ENCODE data around the gene RNF115.
"Not testable (repeated sequence)": the region's sequence is repeated elsewhere in the genome, so short reads cannot be mapped to it uniquely, and the experiment has no call there.

The RNF115 gene

DNA sequence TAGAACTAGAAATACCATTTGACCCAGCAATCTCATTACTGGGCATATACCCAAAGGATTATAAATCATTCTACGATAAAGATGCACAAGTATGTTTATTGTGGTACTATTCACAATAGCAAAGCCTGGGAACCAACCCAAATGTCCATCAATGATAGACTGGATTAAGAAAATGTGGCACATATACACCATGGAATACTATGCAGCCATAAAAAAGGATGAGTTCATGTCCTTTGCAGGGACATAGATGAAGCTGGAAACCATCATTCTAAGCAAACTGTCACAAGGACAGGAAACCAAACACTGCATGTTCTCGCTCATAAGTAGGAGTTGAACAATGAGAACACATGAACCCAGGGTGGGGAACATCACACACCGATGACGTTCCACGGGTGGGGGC, 97.7 kb downstream of the RNF115 start:
- DNase-seq, result not testable (repeated sequence)

DNA sequence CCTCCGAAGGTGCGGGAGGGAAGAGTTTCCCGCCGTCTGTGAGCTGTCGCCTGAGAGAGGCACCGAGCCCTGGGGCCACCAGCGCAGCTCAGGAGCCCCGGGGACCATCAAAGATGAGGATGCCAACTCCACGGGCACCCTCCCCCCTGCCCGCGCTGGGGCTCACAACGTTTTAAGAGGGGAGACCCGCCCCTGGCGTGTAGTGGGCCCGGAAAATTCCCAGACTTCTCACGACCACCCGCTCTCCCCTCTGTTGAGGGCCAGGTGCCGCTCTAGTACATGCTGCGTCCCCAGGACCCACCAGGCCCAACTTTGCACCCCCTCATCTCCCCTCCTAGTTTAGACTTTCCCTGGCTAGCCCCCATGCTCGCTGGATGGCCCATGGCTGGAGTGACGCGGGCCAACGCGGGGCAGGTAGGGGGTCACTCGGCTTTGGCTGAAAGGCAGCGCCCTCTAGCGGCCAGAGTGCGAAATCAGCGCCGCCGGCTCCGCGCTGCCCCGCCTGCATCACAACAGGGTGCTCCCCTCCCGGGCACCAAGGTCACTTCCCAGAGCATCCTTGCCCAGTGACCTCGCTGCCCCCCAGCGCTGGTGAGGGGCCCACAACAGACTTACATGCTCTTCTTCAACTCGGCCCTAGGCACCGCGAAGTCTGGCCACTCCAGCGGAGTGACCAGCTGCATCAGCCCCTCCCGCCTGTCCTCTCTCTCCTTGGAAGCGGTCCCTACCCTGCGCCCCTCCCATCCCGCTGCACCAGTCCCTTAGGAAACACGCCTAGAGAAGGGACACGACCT, 102.8 kb downstream of the RNF115 start:
- DNase-seq, result peak; percentile 85 to 86

DNA sequence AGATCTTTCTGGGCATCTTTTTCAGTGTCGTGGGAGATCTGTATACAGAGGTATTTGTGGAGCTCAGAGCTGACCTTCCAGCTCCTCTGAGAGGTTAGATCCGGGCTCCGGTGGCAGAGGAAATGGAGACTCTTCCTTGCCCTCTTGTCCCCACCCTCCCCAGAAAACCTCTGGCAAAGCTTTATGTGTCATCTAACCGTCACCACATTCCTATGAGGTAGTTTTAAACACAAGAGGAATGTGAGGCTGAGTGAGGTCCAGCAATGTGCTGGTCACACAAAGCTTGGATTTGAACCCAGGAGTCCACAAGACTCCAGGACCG, 103.4 kb downstream of the RNF115 start:
- peak in 1 of 2 experiments; percentile 20 for DNase-seq

DNA sequence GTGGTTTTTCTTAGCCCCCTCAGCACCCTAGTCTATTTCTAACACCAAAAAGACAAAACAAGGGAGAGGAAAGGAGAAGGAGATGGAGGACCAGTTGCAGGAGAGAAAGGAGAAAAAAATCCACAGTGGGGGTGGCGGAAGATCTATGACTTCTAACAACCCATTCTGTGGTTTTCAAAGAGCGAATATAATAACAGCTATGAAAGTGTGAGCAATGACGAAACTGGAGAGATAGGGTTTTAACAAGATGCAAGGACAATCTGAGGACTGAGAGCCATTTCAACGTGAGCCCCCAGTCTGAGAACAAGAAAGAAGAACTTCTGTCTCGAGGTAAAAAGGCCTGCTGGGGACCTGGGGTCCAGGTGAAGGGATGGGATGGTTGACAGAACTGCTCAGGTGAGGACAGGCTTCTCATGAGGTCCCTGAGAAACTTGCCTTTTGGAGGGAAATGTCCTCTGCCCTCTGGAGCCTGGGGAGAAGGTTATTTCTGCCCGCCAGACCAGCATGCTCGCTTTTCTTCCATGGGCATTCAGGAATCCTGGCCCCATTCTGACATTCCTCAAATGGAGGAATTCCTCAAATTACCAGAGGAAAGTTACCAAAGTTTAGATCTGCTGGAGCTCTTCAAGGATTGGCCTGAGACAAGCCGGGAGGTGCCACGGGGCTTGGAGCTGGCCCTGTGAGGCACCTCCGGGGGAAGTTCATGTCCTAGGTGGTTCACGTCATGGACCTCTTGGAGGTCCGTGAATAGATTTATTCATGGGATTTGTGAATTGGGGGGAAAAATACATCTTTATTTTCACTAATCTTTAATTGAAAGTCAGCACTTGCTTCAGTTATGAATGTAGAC, 104.4 kb downstream of the RNF115 start, which contains the start of gene CD160:
Gene CD160, plus strand, starts transcription at position 270 of the 850 bp plus-strand sequence. CDS start 8,829 bp downstream, outside the sequence.
- peak; percentile 27 to 35 for DNase-seq

DNA sequence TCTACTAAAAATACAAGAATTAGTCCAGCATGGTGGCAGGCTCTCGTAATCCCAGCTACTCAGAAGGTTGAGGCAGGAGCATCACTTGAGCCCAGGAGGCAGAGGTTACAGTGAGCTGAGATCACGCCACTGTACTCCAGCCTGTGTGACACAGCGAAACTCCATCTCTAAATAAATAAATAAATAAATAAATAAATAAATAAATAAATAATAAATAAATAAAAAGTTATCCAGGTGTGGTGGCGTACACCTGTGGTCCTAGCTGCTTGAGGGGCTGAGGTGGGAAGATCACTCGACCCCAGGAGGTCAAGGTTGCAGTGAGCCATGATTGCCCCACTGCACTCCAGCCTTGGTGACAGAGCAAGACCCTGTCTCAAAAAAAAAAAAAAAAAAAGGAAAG, 105.4 kb downstream of the RNF115 start:
- DNase-seq, result not testable (repeated sequence)

DNA sequence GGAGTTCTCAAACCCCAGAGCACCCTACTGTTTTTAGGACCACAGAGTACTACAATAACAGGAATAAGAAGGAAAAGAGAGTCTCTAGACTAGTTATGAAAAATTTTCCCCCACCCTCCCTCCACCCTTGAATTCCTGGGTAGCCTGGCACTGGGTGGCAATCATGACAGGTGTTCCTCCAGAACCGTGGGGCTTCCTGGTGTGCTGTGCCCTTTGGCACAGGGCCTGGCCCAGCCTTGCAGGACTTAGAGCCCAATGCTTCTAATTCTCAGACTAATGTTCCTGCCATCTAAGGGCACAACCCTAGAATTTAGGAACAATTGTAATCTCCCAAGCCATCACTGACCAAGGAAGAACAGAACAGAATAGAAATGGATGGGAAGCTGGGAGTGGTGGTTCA, 106.1 kb downstream of the RNF115 start:
- DNase-seq, result no peak

DNA sequence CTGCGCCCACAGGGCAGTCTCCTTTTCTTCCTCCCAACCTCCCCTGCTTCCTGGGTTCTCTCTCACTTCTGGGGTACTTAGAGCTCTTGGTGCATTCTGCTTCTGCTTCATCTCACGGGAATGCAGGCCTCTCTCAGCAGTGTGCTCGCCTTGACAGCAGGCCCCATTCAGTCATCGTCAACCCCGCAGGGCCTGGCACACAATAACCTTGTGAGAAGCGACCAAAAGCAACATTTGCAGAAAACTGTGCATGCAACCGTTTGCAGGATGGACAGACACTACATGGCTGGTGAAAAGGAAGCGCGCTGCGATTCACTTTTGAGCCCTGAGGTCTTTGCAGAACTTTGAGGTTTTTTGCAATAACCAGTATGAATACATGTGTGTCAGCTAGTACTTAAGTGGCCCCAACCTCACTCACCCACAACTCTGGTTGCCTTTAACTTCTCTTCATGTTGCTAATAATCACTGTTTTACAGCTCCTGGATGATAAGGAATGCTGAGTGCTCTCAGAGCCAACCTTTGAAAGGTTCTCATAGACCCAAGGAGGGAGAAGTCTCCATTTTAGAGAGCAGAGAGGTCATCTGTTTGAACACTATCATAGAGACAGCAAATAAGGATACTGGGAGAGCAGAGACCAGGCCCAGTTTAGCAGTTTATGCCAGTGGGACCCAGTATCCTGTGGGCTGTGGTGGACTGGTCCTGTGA, 107.1 kb downstream of the RNF115 start:
- DNase-seq, result no peak

DNA sequence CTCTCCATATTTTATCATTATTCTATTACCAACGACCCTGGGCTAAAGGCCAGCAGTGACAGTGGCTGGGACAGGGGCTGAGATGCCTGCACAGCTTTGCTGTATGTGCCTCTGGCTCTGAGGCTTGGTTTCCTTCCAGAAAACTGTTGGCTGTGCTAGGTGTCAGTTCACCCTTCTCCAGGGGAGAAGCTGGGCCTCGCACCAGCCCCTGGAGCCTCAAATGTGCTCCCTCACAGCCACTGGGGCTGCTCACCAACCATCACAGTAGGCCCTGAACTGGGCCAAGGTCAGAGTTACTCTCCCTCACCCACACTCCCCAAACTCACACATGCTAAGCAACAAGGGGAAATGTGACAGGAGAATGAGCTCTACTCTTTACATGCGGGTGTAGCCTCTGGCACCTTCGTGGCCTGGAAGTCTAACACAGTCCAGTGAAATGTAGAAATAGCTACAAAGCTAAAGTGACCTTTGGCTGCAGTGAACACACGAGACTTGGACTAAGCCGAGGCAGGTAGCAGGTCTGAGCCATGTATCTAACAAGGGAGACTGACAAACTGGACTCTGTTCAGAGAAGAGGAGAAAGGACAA, 109.3 kb downstream of the RNF115 start:
- no peak for DNase-seq

DNA sequence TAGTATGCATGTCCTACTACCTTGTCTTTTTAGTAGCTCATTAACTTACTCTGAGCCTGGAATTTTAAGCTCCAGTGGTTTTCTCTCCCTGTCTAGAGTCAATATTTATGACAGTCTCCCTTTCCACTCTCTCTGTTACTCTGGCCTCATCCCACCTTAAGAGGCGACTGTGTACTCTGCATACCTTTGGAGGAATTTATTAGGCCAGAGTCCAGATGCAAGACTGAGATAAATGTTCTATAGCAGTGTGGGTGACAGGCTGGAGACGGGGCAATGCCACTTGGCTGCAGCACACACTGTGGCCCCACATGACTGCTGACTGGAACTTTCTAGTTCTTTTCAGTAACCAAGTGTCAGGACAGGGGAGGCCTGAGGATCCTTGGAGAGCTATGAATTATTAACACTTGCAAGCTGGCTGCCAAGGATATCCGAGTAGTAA, 112.7 kb downstream of the RNF115 start:
- no peak for DNase-seq

DNA sequence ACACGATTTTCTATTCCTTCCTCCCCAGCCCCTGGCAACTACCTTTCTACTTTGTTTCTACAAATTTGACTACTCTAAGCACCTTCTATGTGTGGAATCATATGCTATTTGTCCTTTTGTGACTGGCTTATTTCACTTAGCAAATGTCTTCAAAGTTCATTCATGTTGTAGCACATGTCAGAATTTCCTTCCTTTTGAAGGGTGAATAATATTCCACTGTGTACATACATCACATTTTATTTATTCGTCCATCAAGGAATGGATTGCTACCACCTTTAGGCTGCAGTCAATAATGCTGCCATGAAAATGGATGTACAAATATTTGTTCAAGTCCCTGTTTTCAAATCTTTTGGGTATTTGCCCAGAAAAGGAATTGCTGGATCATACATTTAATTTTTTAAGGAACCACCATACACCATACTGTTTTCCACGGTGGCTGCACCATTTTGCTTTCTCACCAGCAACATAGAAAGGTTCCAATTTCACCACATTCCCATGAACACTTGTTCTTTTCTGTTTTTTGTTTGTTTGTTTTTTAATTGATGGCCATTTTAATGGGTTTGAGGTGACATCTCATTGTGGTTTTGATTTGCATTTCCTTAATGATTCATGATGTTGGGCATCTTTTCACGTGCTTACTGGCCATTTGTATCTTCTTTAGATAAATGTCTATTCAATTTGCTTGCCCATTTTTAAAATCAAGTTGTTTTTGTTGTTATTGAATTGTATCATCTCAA, 113.4 kb downstream of the RNF115 start:
- DNase-seq, result no peak

DNA sequence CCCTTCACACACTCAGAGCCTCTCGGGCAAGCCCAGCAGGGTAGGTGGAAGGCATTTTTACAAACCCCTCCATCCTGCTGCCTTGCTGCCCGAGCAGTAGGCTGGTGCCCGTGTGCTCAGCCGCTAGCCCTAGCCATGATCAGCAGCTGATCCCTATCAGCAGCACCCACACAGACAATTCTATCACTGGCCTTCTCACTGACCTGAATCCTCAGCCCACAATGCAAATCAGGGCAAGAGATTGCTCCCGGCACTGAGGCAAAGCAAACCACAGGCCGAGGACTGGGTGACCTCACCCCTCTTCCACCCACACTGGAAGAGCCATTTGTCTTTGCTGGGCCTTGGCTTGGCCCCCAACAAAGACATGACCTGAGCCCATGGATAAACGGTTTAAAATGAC, 115.8 kb downstream of the RNF115 start:
- no peak for DNase-seq

DNA sequence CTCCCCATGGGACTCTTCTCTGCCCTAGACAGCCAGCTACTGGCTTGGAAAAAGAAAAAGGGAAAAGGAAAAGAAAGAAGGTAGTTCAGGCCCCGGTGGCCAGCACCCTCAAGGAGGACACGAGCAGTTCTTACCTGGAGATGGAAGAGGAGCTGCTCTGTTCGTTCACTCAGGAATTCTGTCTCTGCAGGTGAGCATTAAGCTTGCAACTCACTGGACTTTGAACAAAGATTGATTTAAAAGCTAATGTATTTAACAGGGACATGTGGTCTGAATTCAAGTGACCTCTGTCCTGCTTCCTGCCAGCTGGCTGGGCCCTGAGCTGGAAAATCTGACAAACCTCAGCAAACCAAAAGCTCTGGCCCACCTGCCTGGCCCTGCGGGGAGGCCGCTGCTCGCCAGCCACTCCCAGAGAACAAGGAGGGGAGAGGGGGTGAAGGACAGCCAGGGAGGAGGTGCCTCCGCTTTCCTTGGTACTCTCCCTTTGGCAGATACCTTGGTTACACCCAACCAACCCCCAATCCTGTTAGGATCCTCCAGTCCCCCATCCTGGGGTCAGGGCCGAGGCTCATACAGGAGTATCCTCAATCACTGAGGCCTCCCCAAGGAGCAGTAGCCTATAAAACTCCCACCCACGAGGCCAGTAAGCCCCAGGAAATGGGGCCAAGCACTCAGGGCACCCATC, 116.6 kb downstream of the RNF115 start, which contains the start of gene PDZK1:
Gene PDZK1, minus strand, starts transcription at position 186 of the 685 bp plus-strand sequence. CDS start 19,347 bp downstream, outside the sequence.
- no peak for DNase-seq

DNA sequence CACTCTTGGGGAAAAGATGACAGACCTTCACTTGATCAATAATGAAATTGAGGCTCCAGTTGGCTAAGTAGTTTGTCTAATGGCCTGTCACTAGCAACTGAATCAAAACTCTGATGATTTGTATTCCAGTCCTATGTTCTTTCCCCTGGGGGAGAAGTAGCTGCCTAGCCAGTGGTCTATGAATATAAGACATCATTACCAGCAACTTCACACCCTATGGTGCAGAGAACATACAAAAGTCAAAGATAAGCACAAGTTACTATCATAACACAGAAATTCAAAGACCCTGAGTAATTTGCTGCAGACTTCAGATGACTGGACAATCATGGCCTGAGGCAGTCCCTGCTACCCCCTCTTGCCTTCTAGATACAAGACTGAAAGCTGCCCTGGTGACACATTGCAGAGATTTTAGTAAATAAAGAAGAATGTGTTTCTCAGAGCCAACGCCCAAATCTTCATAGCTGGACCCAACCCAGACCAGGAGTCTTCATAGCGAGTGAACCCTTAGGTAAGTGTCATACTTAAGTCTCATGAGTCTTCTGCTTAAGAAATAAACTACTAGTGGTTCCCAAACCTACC, 117.7 kb downstream of the RNF115 start:
- DNase-seq, result no peak

DNA sequence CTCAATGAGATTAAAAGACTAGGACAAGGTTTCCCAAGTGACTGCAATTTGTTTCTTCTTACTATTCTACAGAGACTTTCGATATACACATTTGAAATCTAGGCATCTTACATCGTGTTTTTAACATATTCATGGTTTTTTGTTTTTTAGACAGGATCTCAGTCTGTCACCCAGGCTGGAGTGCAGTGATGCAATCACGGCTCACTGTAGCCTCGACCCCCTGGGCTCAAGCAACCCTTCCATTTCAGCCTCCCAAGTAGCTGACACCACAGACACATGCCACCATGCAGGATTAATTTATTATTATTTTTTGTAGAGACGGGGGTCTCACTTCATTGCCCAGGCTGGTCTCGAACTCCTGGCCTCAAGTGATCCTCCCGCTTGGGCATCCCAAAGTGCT, 118.3 kb downstream of the RNF115 start:
- DNase-seq, result no peak

DNA sequence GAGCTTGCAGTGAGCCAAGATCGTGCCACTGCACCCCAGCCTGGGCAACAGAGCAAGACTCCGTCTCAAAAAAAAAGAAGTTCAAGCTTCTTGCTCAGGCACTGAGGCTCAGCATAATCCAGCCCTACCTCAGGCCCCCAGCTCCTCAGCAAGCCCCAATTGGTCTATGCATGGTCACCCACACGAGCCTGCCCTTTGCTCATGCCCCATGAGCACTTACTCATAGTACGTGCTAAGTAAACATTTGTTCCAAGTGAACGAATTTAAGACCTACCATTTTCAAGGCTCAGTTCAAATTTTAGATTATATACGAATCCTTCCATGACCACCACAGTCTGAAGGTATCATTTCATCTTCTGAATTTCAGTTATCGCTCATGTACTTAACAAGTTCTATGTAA, 121.1 kb downstream of the RNF115 start:
- no peak for DNase-seq

DNA sequence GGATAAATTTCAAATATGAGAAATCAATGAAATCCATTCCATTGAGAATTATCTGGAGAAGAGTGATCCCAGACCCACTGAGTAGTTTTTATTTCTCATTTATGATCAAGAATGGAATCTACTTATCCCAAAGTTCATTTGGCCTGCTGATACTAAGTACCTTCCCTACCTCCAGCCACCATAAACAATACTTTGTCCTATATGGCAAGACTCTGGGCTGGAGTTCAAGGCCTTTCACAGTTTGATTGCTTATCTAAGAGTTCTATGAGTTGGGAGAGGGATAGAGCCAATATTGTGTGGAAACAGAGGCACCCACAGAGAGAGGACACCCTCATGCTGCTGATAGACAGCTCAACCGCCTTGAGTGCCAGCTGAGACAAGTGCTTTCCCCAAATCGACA, 121.8 kb downstream of the RNF115 start:
- no peak for DNase-seq

DNA sequence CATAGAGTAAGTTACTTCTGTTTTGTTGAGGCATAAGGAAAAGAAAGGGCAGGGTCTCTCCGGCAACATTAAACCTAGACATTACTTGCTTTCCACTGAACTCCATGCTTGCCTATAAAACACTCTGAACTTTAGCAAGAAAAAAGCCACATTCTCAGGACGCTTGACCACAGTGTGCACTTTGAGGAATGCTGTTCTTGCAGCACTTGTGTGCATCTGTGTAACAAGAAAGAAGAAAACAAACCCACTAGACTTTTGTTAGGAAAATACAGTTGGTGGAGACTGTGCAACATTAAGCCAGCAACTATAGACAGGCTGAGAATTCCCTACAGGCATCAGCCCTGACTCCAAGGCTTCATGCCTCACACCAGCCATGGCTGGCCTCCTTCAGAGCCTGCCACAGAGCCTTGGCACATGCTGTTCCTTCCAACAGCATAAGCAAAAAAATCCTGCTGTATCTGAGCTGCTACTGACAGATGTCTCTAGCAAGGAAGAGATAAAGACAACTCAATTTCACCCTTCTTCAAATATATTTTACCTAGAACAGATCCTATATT, 122.5 kb downstream of the RNF115 start:
- DNase-seq, result no peak

DNA sequence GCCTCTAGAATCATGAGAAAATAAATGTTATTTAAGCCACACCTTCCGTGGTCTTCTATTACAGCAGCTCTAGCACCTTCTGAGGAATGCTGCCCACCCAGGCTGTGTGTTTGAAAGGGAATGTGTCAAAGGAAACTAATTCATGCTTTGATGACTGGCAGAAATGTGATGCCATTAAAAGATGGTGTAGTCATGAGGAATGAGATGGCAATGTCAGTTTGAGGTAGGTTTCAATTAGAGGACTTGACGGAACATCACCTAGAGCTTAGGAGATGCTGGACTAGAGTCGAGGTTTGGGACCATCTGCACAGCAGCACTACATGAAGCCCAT, 127.3 kb downstream of the RNF115 start:
- no peak for DNase-seq

DNA sequence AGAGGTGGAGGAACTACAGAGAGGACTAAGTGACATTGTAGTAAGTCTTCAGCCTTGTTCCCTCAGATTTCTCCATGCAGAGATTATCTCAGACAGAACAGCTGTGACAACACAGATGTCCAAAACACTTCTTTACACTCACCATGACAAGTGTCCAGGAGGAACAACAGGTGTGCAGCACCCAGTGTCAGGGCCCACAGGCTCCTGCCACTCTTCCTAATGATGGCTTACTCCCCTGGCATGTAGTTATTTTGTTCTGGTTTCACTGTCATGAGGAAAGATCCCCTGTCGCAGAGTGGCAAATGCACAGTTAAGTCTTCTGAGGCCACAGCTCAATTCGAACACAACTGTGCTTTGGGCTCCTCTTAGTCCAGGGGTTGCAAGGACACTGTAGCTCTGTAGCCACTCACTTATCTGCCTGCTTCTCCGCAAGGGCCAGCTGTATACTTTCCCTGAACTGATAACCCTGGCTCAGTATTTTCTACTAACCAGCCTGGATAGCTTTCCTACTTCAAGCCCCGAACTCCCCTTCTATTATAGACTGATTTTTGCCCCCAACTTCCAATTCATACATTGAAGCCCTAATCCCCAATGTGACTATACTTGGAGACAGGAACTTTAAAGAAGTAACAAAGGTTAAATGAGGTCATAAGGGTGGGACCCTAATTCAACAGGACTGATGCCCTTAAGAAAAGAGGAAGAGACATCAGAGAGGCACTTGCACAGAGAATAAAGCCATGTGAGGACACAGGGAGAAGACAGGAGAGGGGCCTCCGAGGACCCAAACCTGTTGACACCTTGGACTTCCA, 127.9 kb downstream of the RNF115 start:
- no peak for DNase-seq
